RPMI7951 (cell line): ENCODE measurements around the gene IL15RA. TPM values are rescaled to one million over a fixed set of nuclear protein-coding genes. Genes with fewer than 3 reads are reported as not detected.
"Not testable (repeated sequence)": the region's sequence is repeated elsewhere in the genome, so short reads cannot be mapped to it uniquely, and the experiment has no call there.

Source experiments
- DNase-seq: peaks from one replicate; pipeline ENCODE4 v3.0.0-alpha.2; 2012; ENCODE audit warnings: low read depth
- total RNA-seq: library from RNA; depleted of rRNA; stranded (reverse); fragments of >200 nt; shearing (Covaris generic); gene quantifications from 2 replicates; pipeline ENCODE4 v1.2.3, GENCODE V29; 2014; rRNA removed

IL15RA gene
- total RNA-seq, 1 experiment from 2014 or later: 18.5 TPM

- no peak for DNase-seq
These were observed 47.9 kb downstream of the IL15RA start for GRCh38 chr10:5929442-5929841.

DNA sequence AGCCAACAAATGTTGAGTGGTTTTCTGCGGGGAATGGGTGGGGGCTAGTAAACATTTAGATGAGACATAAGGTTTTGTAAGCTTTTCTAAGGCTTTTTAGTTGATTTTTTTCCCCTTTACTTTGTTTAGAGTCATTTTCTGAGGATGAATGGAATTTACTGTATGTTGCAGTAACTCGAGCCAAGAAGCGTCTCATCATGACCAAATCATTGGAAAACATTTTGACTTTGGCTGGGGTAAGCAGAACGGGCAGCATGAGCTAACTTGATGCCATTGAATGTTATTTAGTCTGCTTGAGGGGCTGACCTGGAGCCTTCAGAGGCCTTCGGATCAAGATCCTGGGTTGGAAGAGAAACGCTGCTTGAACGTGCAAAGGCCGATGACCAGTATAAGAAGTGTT lies 50.0 kb downstream of the IL15RA start:
- no peak for DNase-seq

DNA sequence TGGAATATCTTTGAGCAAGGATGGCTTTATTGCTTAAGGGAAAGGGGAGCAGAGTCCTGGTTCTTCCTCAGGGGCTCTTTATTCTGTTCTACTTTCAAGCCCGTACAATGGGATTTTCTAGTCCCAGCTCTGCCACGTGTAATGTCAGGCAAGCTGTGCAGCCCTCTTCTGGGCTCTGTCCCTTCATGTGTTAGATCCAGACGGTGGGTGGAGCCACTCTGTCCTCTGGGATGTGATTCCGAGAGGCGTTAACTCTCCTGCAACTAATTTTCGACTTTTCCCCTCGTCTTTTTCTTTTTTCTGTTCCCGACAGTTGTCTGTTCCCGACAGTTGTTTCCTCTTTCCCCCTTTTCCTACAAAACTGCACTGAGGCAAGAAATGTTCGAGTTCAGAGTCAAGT lies 52.5 kb downstream of the IL15RA start:
- DNase-seq: no peak

- no peak for DNase-seq
These were observed 55.6 kb downstream of the IL15RA start for GRCh38 chr10:5921746-5922145.

DNA sequence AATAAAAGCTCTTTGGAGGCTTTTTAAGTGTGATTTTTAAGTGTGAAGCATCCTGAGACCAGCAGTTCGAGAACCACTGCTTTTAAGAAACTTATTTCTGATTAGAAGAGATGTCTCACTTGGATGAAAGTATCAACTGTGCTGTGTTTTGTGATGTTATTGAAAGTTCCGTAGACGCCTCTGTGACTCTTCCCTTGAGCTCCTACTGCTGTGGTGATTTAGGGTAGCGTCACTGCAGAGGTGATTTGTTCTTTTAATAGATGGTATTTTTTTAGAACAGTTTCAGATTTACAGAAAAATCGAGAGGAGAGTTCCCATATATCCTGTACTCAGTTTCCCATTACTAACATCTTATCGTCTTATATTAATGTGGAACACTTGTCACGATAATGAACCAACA lies 57.8 kb downstream of the IL15RA start:
- no peak for DNase-seq

- no peak for DNase-seq
These were observed 58.6 kb downstream of the IL15RA start for GRCh38 chr10:5918763-5919162.

DNA sequence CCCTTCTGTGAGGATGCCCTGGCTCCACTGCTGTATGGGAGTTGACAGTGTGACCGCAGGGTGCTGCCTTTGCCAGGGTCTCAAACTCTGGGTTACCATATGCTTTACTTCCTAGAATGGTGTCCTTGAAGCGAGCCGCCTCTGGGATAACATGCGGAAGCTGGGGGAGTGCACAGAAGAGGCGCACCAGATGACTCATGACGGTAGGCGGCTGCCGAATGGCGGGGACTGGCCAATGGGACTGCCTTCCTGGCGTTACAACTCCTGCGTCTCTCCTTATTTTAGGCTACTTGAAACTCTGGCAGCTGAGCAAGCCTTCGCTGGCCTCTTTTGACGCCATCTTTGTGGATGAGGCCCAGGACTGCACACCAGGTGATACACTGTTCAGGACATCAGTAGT lies 60.0 kb downstream of the IL15RA start:
- no peak for DNase-seq

GRCh38 chr10:5915451-5915850 lies 61.9 kb downstream of the IL15RA start:
- no peak for DNase-seq

- no peak for DNase-seq
These were observed 63.6 kb downstream of the IL15RA start for GRCh38 chr10:5913736-5914135.

DNA sequence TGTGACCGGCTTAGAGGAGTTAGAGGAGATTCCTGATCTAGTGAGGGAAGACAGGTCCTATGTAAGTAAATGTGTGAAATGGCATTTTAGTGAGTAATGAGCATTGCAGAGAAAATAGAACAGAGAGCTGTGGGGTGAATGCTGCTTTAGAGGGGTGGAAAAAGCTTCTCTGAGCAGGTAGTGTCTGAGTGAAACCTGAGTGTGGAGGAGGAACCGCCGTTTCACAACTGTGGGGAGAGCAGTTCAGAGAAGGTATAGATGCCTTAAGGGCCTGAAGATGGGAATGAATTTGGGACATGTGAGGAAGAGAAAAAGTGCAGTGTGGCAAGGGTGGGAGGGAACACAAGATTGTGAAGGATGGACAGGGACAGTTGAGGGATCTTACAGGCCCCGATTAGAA lies 65.7 kb downstream of the IL15RA start:
- DNase-seq: no peak

DNA sequence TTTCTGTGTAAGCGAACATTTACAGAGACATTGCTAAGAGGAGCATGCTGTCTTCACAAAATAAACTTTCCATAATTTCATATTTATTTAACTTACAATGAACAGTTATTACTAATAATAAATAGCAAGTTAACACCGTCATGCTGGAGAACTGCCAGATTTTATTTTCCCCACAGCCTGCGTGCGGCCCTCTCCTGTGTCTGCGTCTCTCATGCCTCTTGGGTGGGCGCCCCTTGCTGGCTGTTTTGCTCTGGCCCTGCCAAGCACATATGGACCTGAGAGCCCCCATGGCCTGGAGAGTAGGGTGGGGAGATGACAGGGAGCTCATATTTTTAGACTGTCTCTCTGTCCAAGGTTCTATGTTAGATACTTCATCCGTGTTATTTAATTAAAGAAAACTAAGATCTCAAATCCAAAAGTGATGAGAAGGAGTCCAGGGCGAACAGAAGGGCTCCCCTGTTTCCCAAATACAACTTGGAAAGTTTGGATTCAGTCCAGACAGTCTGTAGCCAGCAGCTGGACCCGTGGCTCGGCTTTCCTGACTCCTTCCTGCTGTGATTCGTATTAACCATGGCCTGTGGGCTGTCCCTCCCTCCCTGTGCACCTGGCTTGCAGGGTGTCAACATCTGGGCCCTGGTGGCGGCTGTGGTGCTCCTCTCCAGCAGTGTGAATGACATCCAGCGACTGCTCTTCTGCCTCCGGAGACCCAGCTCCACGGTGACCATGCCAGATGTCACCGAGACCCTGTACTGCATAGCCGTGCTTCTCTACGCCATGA lies 66.8 kb downstream of the IL15RA start:
- DNase-seq: no peak

DNA sequence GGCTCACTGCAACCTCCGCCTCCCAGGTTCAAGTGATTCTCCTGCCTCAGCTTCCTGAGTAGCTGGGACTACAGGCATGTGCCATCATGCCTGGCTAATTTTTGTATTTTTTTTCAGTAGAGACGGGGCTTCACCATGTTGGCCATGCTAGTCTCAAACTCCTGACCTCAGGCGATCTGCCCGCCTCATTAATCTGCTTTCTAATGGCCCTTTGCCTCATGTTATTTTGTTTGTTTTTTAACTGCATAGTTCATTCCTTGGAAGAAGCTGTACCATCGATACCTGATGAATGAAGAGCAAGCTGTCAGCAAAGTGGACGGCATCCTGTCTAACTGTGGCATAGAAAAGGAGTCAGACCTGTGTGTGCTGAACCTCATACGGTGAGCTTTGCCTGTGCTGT lies 68.7 kb downstream of the IL15RA start:
- not testable (repeated sequence) for DNase-seq

GRCh38 chr10:5906651-5907050 lies 70.7 kb downstream of the IL15RA start:
- DNase-seq: no peak

GRCh38 chr10:5905854-5906507 lies 71.4 kb downstream of the IL15RA start:
- DNase-seq: no peak

DNA sequence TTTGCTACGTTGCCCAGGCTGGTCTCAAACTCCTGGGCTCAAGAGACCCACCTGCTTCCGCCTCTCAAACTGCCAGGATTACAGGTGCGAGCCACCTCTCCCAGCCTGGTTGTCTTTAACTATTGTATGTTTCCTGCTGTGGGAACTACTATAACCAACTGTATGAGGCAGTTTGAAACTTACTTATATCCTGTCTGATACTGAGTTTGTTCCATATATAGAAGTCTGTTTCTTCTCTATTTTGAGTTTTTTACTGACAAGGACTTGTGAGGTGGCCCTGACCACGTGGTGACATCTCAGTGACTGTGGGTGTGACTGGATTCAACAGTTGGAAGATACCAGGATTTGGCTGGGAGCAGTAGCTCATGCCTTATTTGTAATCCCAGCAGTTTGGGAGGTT lies 73.1 kb downstream of the IL15RA start:
- DNase-seq: no peak

- no peak for DNase-seq
These were observed 73.8 kb downstream of the IL15RA start for GRCh38 chr10:5903563-5903962.

DNA sequence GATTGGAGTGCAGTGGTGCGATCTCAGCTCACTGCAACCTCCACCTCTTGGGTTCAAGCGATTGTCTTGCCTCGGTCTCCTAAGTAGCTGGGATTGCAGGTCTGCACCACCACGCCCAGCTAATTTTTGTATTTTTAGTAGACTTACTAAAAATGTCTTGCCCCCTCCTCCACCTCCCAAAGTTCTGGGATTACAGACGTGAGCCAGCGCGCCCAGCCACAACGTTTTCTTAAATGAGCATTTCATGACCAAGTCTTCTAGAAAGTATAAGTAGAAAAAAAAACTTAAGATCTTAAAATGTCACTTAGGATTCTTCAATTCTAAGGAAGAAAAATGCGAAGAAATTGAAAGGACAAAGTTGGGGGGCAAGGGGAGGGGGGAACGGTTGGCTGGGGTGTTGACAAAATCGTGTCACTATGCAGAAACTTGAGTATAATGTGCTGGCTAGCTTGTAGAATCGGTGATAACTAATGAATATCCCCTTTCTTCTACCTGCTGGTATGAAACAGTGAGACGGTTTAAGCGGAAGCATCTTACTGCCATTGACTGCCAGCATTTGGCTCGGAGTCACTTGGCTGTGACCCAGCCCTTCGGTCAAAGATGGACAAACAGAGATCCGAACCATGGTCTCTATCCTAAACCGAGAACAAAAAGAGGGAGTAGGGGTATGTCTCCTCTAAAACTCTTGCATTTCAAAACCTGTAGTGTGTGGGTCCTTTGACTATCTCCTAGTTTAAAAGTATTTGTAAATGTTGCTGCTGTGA lies 74.7 kb downstream of the IL15RA start:
- DNase-seq: no peak

Other genes starting within 250 kb of the IL15RA start
- 441 and 493 TPM in 2 replicates for gene GDI2, start 164.1 kb downstream of the IL15RA start, total RNA-seq
- gene ANKRD16, start 87.7 kb downstream of the IL15RA start, total RNA-seq: 3.5 and 5.8 TPM in 2 replicates
- 73.9 and 92.2 TPM in 2 replicates for gene FBH1, start 87.3 kb downstream of the IL15RA start, total RNA-seq
- gene IL2RA, start 84.8 kb upstream of the IL15RA start, total RNA-seq: not detected in 2 replicates
- 39.4 and 40.2 TPM in 2 replicates for gene RBM17, start 111.5 kb upstream of the IL15RA start, total RNA-seq
- gene PFKFB3, start 225.4 kb upstream of the IL15RA start, total RNA-seq: 44.3 and 46.6 TPM in 2 replicates